ENCODE measurements around the gene CD200.

CD200 gene

DNA sequence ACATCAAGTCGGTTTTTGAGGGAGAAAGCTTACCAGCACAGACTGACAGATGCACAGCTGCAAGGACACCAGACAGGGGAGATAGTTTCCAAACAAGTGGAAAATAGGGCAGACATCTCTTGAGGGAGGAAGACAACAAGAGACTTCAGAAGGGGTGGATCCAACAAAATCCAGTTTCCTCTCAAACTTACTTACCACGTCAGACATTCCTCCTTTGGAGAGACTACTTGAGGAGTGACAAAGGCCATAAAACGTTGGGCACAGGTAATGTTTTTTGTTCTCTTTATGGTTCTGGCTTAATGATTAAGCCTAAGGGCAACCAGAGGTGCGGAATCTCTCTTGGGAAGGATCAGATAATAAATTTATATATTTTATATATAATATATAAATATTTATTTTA, 76.1 kb downstream of the CD200 start:
- no peak for DNase-seq (ENCODE audit: low read depth in 3 of 3)

DNA sequence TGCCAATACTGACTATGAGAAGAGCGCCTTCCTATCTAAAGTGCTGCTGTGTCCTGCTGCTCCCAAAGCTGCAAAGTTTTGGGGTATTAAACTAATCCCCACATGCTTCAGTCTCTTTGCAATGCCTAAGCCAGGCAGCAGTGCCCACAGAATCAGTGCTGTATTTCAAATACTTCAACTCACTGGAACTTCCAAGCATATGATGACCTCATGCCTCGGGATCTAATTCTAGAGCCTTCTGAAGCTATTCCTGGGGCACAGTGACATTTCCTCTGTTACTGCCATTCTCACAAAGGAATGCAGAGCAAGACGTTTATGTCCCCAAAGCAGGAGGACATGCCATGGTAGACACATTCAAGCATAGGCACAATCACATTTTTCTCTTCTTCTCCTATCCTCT, 78.5 kb downstream of the CD200 start:
- no peak for DNase-seq (ENCODE audit: low read depth in 3 of 3)
